Right lobe of liver (tissue), 6 donors: ENCODE results near the gene LPCAT3. TPM values are rescaled to one million over a fixed set of nuclear protein-coding genes. Genes with fewer than 3 reads are reported as not detected.
A peak's percentile ranks its signal among the peaks of the same experiment; 100 is the strongest.

Experiments used
- ATAC-seq, 4 donors: fragments of 200-7000 bp; cut with Tn5 transposase; one replicate each; pipeline ENCODE4 v1.9.1; 2020; ENCODE audit warnings: mild to moderate bottlenecking in 4 of 4, moderate library complexity in 4 of 4
- DNase-seq, 3 donors: peaks; one replicate each; pipeline ENCODE4 v3.0.0-alpha.2; 2020
- H3K27ac ChIP-seq, 3 donors: fragments of 200-600 bp; one replicate each; pipeline ENCODE4 v1.8.0; 2022
- H3K27me3 ChIP-seq, 2 donors: fragments of 200-600 bp; one replicate each; pipeline ENCODE4 v1.8.0; 2022
- H3K36me3 ChIP-seq, 4 donors: fragments of 200-600 bp; sonication (generic) in 1 of 4; one replicate each; pipeline versions ENCODE4 v1.5.1 to v1.8.0; 2017 to 2022; ENCODE audit warnings: control low read depth in 1 of 4
- H3K4me1 ChIP-seq, 4 donors: fragments of 200-600 bp; sonication (generic) in 1 of 4; one replicate each; pipeline versions ENCODE4 v1.5.1 to v1.8.0; 2017 to 2022; ENCODE audit warnings: control low read depth in 1 of 4
- H3K4me3 ChIP-seq, 3 donors: fragments of 200-600 bp; one replicate each; pipeline ENCODE4 v1.8.0; 2022
- H3K9me3 ChIP-seq, 4 donors: fragments of 200-600 bp; sonication (generic) in 1 of 4; one replicate each; pipeline versions ENCODE4 v1.5.1 to v1.8.0; 2017 to 2022; ENCODE audit warnings: control low read depth in 1 of 4
- CTCF ChIP-seq, 4 donors: fragments of 200-600 bp in 3 of 4; fragments of 450-650 bp in 1 of 4; IDR thresholded peaks; one replicate each; pipeline versions ENCODE4 v1.5.1 to v1.8.0; 2016 to 2022; ENCODE audit warnings: antibody characterized with exemption in 4 of 4, mild to moderate bottlenecking in 2 of 4
- POLR2A ChIP-seq: fragments of 450-650 bp; IDR thresholded peaks from one replicate; pipeline ENCODE4 v1.6.1; 2017; ENCODE audit warnings: antibody characterized with exemption, mild to moderate bottlenecking
- WGBS: methylation state at CpG from one replicate; pipeline ENCODE4 v1.1.6; 2018; ENCODE audit warnings: low coverage, low lambda C conversion rate; ENCODE audit not compliant: insufficient coverage; ENCODE audit errors: missing lambda C conversion rate; 5-methylcytosine and 5-hydroxymethylcytosine counted together
- intact Hi-C, 2 donors: fragments of 100-400 bp; cut with DNase I; formaldehyde crosslinking; loops; one replicate each; pipeline versions ENCODE4 v1.11.2 to v1.14.1; 2022
- total RNA-seq, 6 experiments: library from RNA; depleted of rRNA in 2 of 6; stranded (reverse); fragments of >200 nt in 2 of 6; fragmentation: NEBNext Ultra II Directional in 3 of 6; extraction: Animal tissue kit (Norgen Biotek cat#: 25700) in 3 of 6; gene quantifications; one replicate each; pipeline versions ENCODE4 v1.1.0 to v1.2.4, GENCODE V29; 2016 to 2023
- donor health status: DM: no; HTN: yes; CAD: no.
- donor health status: DM: no; HTN: no; CAD: no.
- donor health status: DM: no; HTN: no; CAD: no.
- donor health status: DM: no; HTN: yes; CAD: no.
- donor health status: DM: no; HTN: yes; CAD: no.

Gene LPCAT3
- total RNA-seq, 6 experiments from 2014 or later: 50.6 to 115 (median 77.5) TPM

DNA sequence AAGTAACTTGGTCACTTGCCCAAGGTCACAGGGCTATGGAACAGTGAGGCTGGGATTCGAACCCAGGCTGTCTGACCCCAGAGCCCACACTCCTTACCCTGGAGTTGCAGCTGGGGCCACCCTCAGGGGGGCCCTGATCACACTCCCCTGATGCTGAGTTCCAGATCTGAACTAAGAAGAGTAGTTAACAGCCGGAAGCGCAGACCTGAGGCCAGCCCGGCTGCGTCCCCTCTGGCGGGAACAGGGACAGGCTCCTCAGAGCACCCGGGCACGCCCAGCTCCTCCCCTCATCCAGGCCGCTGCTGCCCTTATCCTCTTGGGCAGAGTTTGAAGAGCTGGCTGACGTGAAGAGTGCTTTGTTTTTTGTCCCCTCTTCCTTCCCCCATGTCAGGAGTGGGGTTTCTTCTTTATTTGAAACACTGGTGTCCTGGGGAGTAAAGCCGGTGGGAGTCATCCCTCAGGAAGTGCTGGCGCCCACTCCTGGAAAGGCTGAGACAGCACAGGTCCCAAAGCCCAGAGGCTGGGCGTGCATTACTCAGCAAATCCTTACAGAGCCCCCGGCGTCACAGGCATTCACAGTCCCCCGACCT is 56.5 kb downstream of the LPCAT3 start:
- H3K4me3 ChIP-seq: no peak overlapping the region
- H3K27ac ChIP-seq: peak overlapping the region; percentile 0 to 62 (median 11)
- peaks cover 2 to 15% (median 7%) of the 10 kb centered on the region in 4 donors for H3K4me1 ChIP-seq
- intact Hi-C loops: no loop called here
- H3K36me3 ChIP-seq: peaks cover 0 to 17% (median 13%) of the 10 kb centered on the region in 4 donors
- ATAC-seq: peak in 3 of 4 donors; percentile 6 to 28 (median 14)
- no peaks in the 10 kb centered on the region for H3K9me3 ChIP-seq
- DNase-seq: peak in 2 of 3 donors; percentile 55
- H3K27me3 ChIP-seq: no peaks in the 10 kb centered on the region
- peak; percentile 8 to 35 (median 24) for TF ChIP-seq CTCF (IDR thresholded peaks at IDR 0.05)
- peak; percentile 7 for TF ChIP-seq POLR2A
- WGBS: 24% methylated on average over 5 of the region's 16 CpGs

DNA sequence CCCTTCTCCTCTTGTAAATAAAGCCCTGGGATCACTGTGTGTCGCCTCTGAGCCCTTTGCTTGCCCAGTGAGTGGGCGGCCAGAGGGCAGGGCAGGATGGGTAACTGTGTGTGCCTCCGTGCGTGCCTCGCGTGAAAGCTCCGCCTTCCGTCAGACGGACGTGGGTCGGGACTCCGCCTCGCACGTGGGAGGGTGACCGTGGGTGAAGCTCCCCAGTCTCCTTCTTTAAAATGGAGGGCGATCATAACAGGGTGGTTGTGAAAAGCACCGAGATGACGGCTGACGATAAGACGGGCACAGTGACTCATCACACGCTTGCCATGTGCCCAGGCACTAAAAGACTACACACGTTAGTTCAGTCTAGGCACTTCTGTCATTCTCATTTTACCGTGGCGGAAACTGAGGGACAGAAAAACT is 57.0 kb downstream of the LPCAT3 start:
- DNase-seq (peak; percentile 68 to 86 (median 77)), ATAC-seq (peak; percentile 16 to 70 (median 44))
- peak; percentile 19 for TF ChIP-seq POLR2A
- TF ChIP-seq CTCF (IDR thresholded peaks at IDR 0.05): no peak
- WGBS: 12% methylated on average over 20 of the region's 24 CpGs
- peaks cover 2 to 15% (median 7%) of the 10 kb centered on the region in 4 donors for H3K4me1 ChIP-seq
- intact Hi-C loops: no loop called here
- H3K4me3 ChIP-seq: no peak overlapping the region
- peak overlapping the region; percentile 0 to 62 (median 11) for H3K27ac ChIP-seq
- H3K36me3 ChIP-seq: peaks cover 0 to 12% (median 10%) of the 10 kb centered on the region in 4 donors
- H3K27me3 ChIP-seq: no peaks in the 10 kb centered on the region
- H3K9me3 ChIP-seq: no peaks in the 10 kb centered on the region

- peak in 2 of 4 donors; percentile 6 to 20 for TF ChIP-seq CTCF (IDR thresholded peaks at IDR 0.05)
- TF ChIP-seq POLR2A: no peak
- peak in 2 of 3 donors; percentile 49 to 58 for DNase-seq
- peak in 3 of 4 donors; percentile 3 to 20 (median 15) for ATAC-seq
- Histone ChIP-seq H3K9me3 (no peaks in the 10 kb centered on the region), H3K36me3 (peaks cover 0 to 9% (median 6%) of the 10 kb centered on the region in 4 donors), H3K4me1 (peaks cover 2 to 15% (median 7%) of the 10 kb centered on the region in 4 donors), H3K27me3 (no peaks in the 10 kb centered on the region), H3K27ac (peak overlapping the region; percentile 0 to 62 (median 11)), H3K4me3 (no peak overlapping the region)
- intact Hi-C loops: no loop called here
- 32% methylated on average over 5 of the region's 13 CpGs for WGBS
Measured at GRCh38 chr12:6960593-6961277, 57.5 kb downstream of the LPCAT3 start.

- WGBS: 0% methylated on average over 1 of the region's 26 CpGs
- Histone ChIP-seq H3K9me3 (no peaks in the 10 kb centered on the region), H3K36me3 (peaks cover 0 to 4% (median 0%) of the 10 kb centered on the region in 4 donors), H3K4me1 (peaks cover 2 to 15% (median 7%) of the 10 kb centered on the region in 4 donors), H3K27me3 (no peaks in the 10 kb centered on the region), H3K4me3 (no peak overlapping the region), H3K27ac (peak overlapping the region in 2 of 3 donors; percentile 43 to 63)
- ATAC-seq (no peak), DNase-seq (peak in 1 of 3 donors; percentile 61)
- intact Hi-C loops: loop anchor here in 1 of 2 donors (10.0 kb wide), 1 partner anchor 135 kb away; the partner anchor contains the start of gene C1R
- TF ChIP-seq CTCF (IDR thresholded peaks at IDR 0.05) (no peak), POLR2A (no peak)
Measured at GRCh38 chr12:6959805-6960592, 58.3 kb downstream of the LPCAT3 start.
